ENCODE measurements around the gene UBAC2.

GRCh38 chr13:99159331-99160061 lies 41.2 kb upstream of the UBAC2 start:
- TF ChIP-seq EZH2 (IDR thresholded peaks at IDR 0.05; ENCODE audit: borderline replicate concordance, low read depth, low read length, poor library complexity, severe bottlenecking) = no peak
- TF ChIP-seq, protein P1, sequence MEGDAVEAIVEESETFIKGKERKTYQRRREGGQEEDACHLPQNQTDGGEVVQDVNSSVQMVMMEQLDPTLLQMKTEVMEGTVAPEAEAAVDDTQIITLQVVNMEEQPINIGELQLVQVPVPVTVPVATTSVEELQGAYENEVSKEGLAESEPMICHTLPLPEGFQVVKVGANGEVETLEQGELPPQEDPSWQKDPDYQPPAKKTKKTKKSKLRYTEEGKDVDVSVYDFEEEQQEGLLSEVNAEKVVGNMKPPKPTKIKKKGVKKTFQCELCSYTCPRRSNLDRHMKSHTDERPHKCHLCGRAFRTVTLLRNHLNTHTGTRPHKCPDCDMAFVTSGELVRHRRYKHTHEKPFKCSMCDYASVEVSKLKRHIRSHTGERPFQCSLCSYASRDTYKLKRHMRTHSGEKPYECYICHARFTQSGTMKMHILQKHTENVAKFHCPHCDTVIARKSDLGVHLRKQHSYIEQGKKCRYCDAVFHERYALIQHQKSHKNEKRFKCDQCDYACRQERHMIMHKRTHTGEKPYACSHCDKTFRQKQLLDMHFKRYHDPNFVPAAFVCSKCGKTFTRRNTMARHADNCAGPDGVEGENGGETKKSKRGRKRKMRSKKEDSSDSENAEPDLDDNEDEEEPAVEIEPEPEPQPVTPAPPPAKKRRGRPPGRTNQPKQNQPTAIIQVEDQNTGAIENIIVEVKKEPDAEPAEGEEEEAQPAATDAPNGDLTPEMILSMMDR (conservative IDR thresholded peaks at IDR 0.05; ENCODE audit: low read depth, low read length) = no peak
